Osteoblast (primary cell): ENCODE measurements around the gene IRX3. TPM values are rescaled to one million over a fixed set of nuclear protein-coding genes. Genes with fewer than 3 reads are reported as not detected.

Experiments
- DNase-seq: peaks from one replicate; pipeline ENCODE4 v3.0.0; 2011; ENCODE audit warnings: low spot score, mixed read lengths; ENCODE audit not compliant: insufficient read length; ENCODE audit errors: missing footprints
- H2AFZ ChIP-seq: 2 replicates; pipeline ENCODE4 v1.6.0; 2011; ENCODE audit warnings: mild to moderate bottlenecking, low read length
- H3K27ac ChIP-seq: 2 replicates; pipeline ENCODE4 v1.5.1; 2011; ENCODE audit warnings: mild to moderate bottlenecking, low read depth, low read length, moderate library complexity
- H3K27me3 ChIP-seq: 2 replicates; pipeline ENCODE4 v1.6.0; 2012; ENCODE audit warnings: mild to moderate bottlenecking, control low read depth, inconsistent platforms, low read length, moderate library complexity; ENCODE audit not compliant: insufficient read depth
- H3K36me3 ChIP-seq: 2 replicates; pipeline ENCODE4 v1.5.1; 2011; ENCODE audit warnings: mild to moderate bottlenecking, low read length, control low read depth, moderate library complexity; ENCODE audit not compliant: insufficient read depth
- H3K4me1 ChIP-seq: 2 replicates; pipeline ENCODE4 v1.5.1; 2011; ENCODE audit warnings: mild to moderate bottlenecking, low read length, control low read depth, moderate library complexity; ENCODE audit not compliant: insufficient read depth
- H3K4me2 ChIP-seq: 2 replicates; pipeline ENCODE4 v1.6.0; 2011; ENCODE audit warnings: mild to moderate bottlenecking, low read length; ENCODE audit not compliant: insufficient read depth
- H3K4me3 ChIP-seq: fragments of 200-600 bp; sonication (generic); 3 replicates; pipeline ENCODE4 v1.5.1; 2012; ENCODE audit warnings: mild to moderate bottlenecking, low read length, inconsistent platforms; ENCODE audit not compliant: insufficient read depth
- H3K79me2 ChIP-seq: 2 replicates; pipeline ENCODE4 v1.6.0; 2012; ENCODE audit warnings: mild to moderate bottlenecking, low read length, control low read depth, inconsistent platforms; ENCODE audit not compliant: insufficient read depth
- H3K9me3 ChIP-seq: 2 replicates; pipeline ENCODE4 v1.5.1; 2011; ENCODE audit warnings: low read depth, low read length, control low read depth
- H4K20me1 ChIP-seq: 2 replicates; pipeline ENCODE4 v1.6.0; 2012; ENCODE audit warnings: mild to moderate bottlenecking, low read length, control low read depth; ENCODE audit not compliant: insufficient read depth
- total RNA-seq: library from RNA; depleted of rRNA; stranded (reverse); fragments of >200 nt; gene quantifications from 2 replicates; pipeline ENCODE4 v1.2.3, GENCODE V29; 2012
- TF ChIP-seq, protein P1 (sequence below): IDR thresholded peaks from 2 replicates; pipeline ENCODE4 v1.5.1; 2011; ENCODE audit warnings: mild to moderate bottlenecking, low read depth, low read length, moderate library complexity; ENCODE audit errors: extremely low read depth

The IRX3 gene
- total RNA-seq, 1 donor: 71.7 TPM

DNA sequence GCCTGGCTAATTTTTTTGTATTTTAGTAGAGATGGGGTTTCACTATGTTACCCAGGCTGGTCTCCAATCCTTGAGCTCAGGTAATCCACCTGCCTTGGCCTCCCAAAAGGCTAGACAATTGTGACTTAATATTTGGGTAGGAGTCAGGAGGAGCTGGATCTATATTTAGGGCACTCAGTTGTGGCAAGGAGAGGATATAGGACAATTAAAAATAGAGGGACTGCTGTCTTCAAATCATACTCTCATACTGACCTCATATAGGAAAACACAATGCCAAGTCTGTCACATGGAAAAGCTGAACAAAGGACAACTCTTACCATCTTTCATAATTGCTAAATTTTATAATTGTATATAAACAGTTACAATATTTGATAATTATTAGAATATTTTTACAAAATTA lies 17.1 kb downstream of the IRX3 start:
- Histone ChIP-seq H3K4me2 (no peak overlapping the region), H3K27ac (no peak overlapping the region), H3K9me3 (no peaks in the 10 kb centered on the region), H2AFZ (no peak overlapping the region), H3K27me3 (no peaks in the 10 kb centered on the region), H3K79me2 (no peaks in the 10 kb centered on the region), H3K4me3 (no peak overlapping the region), H3K36me3 (no peaks in the 10 kb centered on the region), H4K20me1 (no peaks in the 10 kb centered on the region), H3K4me1 (peaks cover 7% of the 10 kb centered on the region)
- TF ChIP-seq, protein P1, sequence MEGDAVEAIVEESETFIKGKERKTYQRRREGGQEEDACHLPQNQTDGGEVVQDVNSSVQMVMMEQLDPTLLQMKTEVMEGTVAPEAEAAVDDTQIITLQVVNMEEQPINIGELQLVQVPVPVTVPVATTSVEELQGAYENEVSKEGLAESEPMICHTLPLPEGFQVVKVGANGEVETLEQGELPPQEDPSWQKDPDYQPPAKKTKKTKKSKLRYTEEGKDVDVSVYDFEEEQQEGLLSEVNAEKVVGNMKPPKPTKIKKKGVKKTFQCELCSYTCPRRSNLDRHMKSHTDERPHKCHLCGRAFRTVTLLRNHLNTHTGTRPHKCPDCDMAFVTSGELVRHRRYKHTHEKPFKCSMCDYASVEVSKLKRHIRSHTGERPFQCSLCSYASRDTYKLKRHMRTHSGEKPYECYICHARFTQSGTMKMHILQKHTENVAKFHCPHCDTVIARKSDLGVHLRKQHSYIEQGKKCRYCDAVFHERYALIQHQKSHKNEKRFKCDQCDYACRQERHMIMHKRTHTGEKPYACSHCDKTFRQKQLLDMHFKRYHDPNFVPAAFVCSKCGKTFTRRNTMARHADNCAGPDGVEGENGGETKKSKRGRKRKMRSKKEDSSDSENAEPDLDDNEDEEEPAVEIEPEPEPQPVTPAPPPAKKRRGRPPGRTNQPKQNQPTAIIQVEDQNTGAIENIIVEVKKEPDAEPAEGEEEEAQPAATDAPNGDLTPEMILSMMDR: no peak
- DNase-seq: no peak

DNA sequence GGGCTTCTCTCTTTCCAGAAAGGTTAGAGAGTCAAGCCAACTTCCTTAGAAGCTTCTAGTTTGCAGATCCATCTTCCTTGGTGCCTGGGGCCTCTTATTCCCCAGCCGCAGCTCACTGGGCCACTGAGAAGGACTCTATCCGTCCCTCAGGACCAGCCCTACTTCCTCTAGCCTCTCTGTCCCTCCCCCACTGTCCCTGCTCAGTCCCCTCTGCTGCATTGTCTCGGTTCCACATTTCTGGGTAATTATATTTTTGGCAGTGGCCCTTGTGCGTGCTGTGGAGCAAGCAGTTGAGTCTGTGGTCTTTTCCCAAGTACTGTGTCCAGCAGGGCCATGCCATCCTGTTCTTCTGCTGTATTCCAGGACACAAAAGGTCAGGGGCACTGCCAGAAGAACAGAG lies 17.8 kb downstream of the IRX3 start:
- TF ChIP-seq, protein P1: no peak

DNA sequence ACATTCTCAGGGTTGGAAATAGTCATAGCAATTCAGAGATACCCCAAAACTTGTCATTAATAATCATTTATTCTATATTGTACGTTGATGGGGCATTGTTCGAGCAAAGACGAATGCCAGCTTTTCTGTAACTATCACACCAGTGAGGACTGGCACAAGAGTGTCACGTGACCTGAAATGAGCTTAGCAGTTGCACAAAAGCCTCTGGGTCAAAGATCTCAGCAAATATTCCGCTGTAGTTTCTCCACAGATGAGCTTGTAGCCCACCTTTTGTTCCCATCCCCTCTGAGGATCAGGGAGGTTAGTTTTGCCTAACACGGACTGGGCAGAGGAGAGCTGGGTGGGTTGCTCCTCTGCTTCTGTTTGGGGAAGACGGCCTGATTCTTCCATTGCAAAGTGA lies 18.2 kb downstream of the IRX3 start:
- no peaks in the 10 kb centered on the region for H3K27me3 ChIP-seq
- no peaks in the 10 kb centered on the region for H3K9me3 ChIP-seq
- no peak overlapping the region for H3K27ac ChIP-seq
- no peaks in the 10 kb centered on the region for H3K79me2 ChIP-seq
- no peak overlapping the region for H2AFZ ChIP-seq
- H3K4me3 ChIP-seq: no peak overlapping the region
- H4K20me1 ChIP-seq: no peaks in the 10 kb centered on the region
- TF ChIP-seq, protein P1: no peak
- peaks cover 7% of the 10 kb centered on the region for H3K4me1 ChIP-seq
- no peaks in the 10 kb centered on the region for H3K36me3 ChIP-seq
- no peak overlapping the region for H3K4me2 ChIP-seq
- DNase-seq: no peak

More for the DNA sequence above, 17.8 kb downstream of the IRX3 start:
- Histone ChIP-seq H2AFZ (no peak overlapping the region), H3K27ac (no peak overlapping the region), H3K27me3 (no peaks in the 10 kb centered on the region), H3K9me3 (no peaks in the 10 kb centered on the region), H4K20me1 (no peaks in the 10 kb centered on the region), H3K4me3 (no peak overlapping the region), H3K4me1 (peaks cover 7% of the 10 kb centered on the region), H3K79me2 (no peaks in the 10 kb centered on the region), H3K36me3 (no peaks in the 10 kb centered on the region), H3K4me2 (no peak overlapping the region)
- DNase-seq: no peak

GRCh38 chr16:54266363-54266955 lies 20.1 kb downstream of the IRX3 start:
- Histone ChIP-seq H3K4me3 (no peak overlapping the region), H3K9me3 (no peaks in the 10 kb centered on the region), H3K27me3 (no peaks in the 10 kb centered on the region), H3K79me2 (no peaks in the 10 kb centered on the region), H3K4me2 (no peak overlapping the region), H2AFZ (no peak overlapping the region), H3K36me3 (no peaks in the 10 kb centered on the region), H3K27ac (no peak overlapping the region), H3K4me1 (peaks cover 7% of the 10 kb centered on the region), H4K20me1 (no peaks in the 10 kb centered on the region)
- no peak for DNase-seq
- TF ChIP-seq, protein P1: no peak
